ENCODE data around the gene KCNQ2. TPM values are rescaled to one million over a fixed set of nuclear protein-coding genes. Genes with fewer than 3 reads are reported as not detected.

KCNQ2 gene
- total RNA-seq, 1 experiment from 2014 or later: 86.5 TPM

DNA sequence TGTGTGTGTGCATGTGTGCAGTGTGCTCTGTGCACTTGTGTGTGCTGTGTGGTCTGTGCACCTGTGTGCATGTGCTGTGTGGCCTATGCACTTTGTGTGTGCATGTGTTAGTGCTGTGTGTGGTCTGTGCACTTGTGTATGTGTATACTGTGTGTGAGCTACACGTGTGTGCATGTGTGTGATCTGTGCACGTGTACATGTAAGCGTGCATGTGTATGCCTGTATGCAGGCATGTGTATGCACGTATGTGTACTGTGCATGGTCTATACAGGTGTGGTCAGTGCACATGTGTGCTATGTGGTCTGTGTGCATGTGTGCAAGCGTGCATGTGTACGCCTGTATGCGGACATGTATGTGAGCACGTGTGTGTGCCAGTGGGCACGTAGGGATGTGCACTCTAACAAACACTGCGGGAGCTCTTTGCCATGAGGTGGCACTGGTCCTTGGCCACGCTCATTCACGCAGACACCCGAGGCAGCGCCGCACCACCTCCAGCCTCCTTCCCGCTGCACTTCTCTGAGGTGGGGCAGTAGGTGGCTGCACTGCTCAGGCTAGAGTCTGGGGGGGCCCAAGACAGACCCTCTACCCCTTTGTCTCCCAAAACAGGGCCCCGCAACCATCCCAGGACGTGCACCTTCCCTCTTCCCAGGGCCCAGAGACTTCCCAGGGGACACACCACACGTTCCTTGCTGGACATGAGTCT lies 68.9 kb downstream of the KCNQ2 start:
- Histone ChIP-seq H3K9ac (ENCODE audit: low read length) (no peak overlapping the region), H3K9me3 (ENCODE audit: control insufficient read depth in 1 of 2, insufficient read depth in 1 of 2, low read depth in 1 of 2, low read length in 2 of 2) (no peaks in the 10 kb centered on the region), H3K9me2 (ENCODE audit: insufficient read depth) (no peaks in the 10 kb centered on the region), H4K20me1 (ENCODE audit: insufficient read depth) (no peaks in the 10 kb centered on the region), H3K36me3 (ENCODE audit: control insufficient read depth in 1 of 2, insufficient read depth in 2 of 2, low read length in 2 of 2) (no peaks in the 10 kb centered on the region), H2AFZ (ENCODE audit: low read depth, low read length, poor library complexity, severe bottlenecking) (no peak overlapping the region), H3K4me3 (replicated peaks in 1 of 2; ENCODE audit: low read depth in 1 of 2, low read length in 2 of 2) (no peak overlapping the region), H3K27ac (ENCODE audit: low read depth, low read length) (no peak overlapping the region), H3K27me3 (ENCODE audit: insufficient read depth, low read length) (no peaks in the 10 kb centered on the region), H3K79me2 (ENCODE audit: insufficient read depth, low read length) (no peaks in the 10 kb centered on the region), H3K4me1 (ENCODE audit: control insufficient read depth in 1 of 2, insufficient read depth in 2 of 2, low read length in 2 of 2) (no peaks in the 10 kb centered on the region), H3K4me2 (ENCODE audit: low read length) (no peak overlapping the region)
- TF ChIP-seq SIN3A (IDR thresholded peaks at IDR 0.05; ENCODE audit: low read depth): no peak
- no peak for TF ChIP-seq EZH2 (IDR thresholded peaks at IDR 0.05)
- TF ChIP-seq FOSL1 (IDR thresholded peaks at IDR 0.05; ENCODE audit: low read depth): no peak
- TF ChIP-seq SRF (IDR thresholded peaks at IDR 0.05; ENCODE audit: low read depth): no peak
- TF ChIP-seq POLR2A (IDR thresholded peaks at IDR 0.05; ENCODE audit: borderline replicate concordance, extremely low read depth, insufficient read depth, insufficient read length): no peak
- TF ChIP-seq YY1 (IDR thresholded peaks at IDR 0.05; ENCODE audit: extremely low read depth, insufficient replicate concordance, low read depth, low read length): no peak
- TF ChIP-seq EZH2phosphoT487 (IDR thresholded peaks at IDR 0.05; ENCODE audit: borderline replicate concordance): no peak
- TF ChIP-seq, protein P1, sequence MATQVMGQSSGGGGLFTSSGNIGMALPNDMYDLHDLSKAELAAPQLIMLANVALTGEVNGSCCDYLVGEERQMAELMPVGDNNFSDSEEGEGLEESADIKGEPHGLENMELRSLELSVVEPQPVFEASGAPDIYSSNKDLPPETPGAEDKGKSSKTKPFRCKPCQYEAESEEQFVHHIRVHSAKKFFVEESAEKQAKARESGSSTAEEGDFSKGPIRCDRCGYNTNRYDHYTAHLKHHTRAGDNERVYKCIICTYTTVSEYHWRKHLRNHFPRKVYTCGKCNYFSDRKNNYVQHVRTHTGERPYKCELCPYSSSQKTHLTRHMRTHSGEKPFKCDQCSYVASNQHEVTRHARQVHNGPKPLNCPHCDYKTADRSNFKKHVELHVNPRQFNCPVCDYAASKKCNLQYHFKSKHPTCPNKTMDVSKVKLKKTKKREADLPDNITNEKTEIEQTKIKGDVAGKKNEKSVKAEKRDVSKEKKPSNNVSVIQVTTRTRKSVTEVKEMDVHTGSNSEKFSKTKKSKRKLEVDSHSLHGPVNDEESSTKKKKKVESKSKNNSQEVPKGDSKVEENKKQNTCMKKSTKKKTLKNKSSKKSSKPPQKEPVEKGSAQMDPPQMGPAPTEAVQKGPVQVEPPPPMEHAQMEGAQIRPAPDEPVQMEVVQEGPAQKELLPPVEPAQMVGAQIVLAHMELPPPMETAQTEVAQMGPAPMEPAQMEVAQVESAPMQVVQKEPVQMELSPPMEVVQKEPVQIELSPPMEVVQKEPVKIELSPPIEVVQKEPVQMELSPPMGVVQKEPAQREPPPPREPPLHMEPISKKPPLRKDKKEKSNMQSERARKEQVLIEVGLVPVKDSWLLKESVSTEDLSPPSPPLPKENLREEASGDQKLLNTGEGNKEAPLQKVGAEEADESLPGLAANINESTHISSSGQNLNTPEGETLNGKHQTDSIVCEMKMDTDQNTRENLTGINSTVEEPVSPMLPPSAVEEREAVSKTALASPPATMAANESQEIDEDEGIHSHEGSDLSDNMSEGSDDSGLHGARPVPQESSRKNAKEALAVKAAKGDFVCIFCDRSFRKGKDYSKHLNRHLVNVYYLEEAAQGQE (IDR thresholded peaks at IDR 0.05; ENCODE audit: low read depth): no peak
- TF ChIP-seq JUND (IDR thresholded peaks at IDR 0.05): no peak
- TF ChIP-seq, protein P2, sequence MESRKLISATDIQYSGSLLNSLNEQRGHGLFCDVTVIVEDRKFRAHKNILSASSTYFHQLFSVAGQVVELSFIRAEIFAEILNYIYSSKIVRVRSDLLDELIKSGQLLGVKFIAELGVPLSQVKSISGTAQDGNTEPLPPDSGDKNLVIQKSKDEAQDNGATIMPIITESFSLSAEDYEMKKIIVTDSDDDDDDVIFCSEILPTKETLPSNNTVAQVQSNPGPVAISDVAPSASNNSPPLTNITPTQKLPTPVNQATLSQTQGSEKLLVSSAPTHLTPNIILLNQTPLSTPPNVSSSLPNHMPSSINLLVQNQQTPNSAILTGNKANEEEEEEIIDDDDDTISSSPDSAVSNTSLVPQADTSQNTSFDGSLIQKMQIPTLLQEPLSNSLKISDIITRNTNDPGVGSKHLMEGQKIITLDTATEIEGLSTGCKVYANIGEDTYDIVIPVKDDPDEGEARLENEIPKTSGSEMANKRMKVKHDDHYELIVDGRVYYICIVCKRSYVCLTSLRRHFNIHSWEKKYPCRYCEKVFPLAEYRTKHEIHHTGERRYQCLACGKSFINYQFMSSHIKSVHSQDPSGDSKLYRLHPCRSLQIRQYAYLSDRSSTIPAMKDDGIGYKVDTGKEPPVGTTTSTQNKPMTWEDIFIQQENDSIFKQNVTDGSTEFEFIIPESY (IDR thresholded peaks at IDR 0.05; ENCODE audit: extremely low read depth, insufficient replicate concordance, low read length): no peak
- TF ChIP-seq TCF7L2 (IDR thresholded peaks at IDR 0.05; ENCODE audit: borderline replicate concordance, extremely low read depth, insufficient read depth, insufficient read length): no peak
- no peak for TF ChIP-seq EGR1 (IDR thresholded peaks at IDR 0.05; ENCODE audit: low read depth)
- no peak for TF ChIP-seq SP1 (IDR thresholded peaks at IDR 0.05; ENCODE audit: low read depth)
- TF ChIP-seq POLR2AphosphoS5 (IDR thresholded peaks at IDR 0.05; ENCODE audit: low read depth, low read length): no peak
- TF ChIP-seq RAD21 (IDR thresholded peaks at IDR 0.05; ENCODE audit: low read depth): no peak
- TF ChIP-seq, protein P3, sequence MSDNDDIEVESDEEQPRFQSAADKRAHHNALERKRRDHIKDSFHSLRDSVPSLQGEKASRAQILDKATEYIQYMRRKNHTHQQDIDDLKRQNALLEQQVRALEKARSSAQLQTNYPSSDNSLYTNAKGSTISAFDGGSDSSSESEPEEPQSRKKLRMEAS (IDR thresholded peaks at IDR 0.05): no peak
- no peak for TF ChIP-seq CEBPB (IDR thresholded peaks at IDR 0.05; ENCODE audit: low read depth)
- POLR2A ChIA-PET: no interaction called here
- RAD21 ChIA-PET (ENCODE audit: low non-redundant PET in 1 of 2, low total read pairs in 2 of 2, uncharacterized antibody in 2 of 2, unreplicated experiment in 2 of 2): no interaction called here
- intact Hi-C loops (cut with micrococcal nuclease): no loop called here
- DNase-seq (ENCODE audit: low read depth, low spot score) (no peak), ATAC-seq (no peak)
- CTCF ChIA-PET: no interaction called here
- BruUV-seq (replicated peaks): no TSS peak

Data from HCT116 (cell line).